IMR-90 (cell line): Measurements from ENCODE around the gene NRP1. TPM values are rescaled to one million over a fixed set of nuclear protein-coding genes. Genes with fewer than 3 reads are reported as not detected.

ENCODE experiments used
- ATAC-seq: fragments of 200-7000 bp; cut with Tn5 transposase; 2 replicates; pipeline ENCODE4 v1.9.1; 2020; ENCODE audit warnings: low read depth, mild to moderate bottlenecking, moderate library complexity
- BruUV-seq: library from RNA; stranded (reverse); fragments of 400-500 nt; replicated peaks from 2 replicates; lab custom pipeline; 2021; lab: Mats Ljungman, UMichigan
- CTCF ChIA-PET: fragments of 300-600 bp; formaldehyde crosslinking; extraction: SDS; loops from one replicate; lab custom pipeline; 2021; ENCODE audit warnings: antibody characterized with exemption; lab: Yijun Ruan, JAX
- POLR2A ChIA-PET: fragments of 300-600 bp; sonication (Branson Sonifier 250); formaldehyde crosslinking; loops from one replicate; lab custom pipeline; 2022; ENCODE audit warnings: antibody characterized with exemption; ENCODE audit not compliant: unreplicated experiment; lab: Charles Lee
- DNase-seq: peaks from one replicate; pipeline ENCODE4 v3.0.0; 2013
- H2AFZ ChIP-seq: replicated peaks from 2 replicates; pipeline ENCODE3; 2013; ENCODE audit warnings: low read length, mild to moderate bottlenecking; ENCODE audit not compliant: poor library complexity
- H2AK5ac ChIP-seq: 2 replicates; pipeline ENCODE4 v1.6.1; 2013; ENCODE audit warnings: low read depth, low read length, inconsistent platforms
- H2AK9ac ChIP-seq: replicated peaks from 2 replicates; pipeline ENCODE3; 2013; ENCODE audit warnings: mild to moderate bottlenecking, low read depth, low read length, moderate library complexity; ENCODE audit not compliant: poor library complexity
- H2BK120ac ChIP-seq: 2 replicates; pipeline ENCODE4 v1.6.1; 2013; ENCODE audit warnings: low read depth, low read length, inconsistent platforms
- H2BK15ac ChIP-seq: 3 replicates; pipeline ENCODE4 v1.6.1; 2013; ENCODE audit warnings: low read depth, low read length, inconsistent platforms
- H2BK20ac ChIP-seq: 2 replicates; pipeline ENCODE4 v1.6.1; 2013; ENCODE audit warnings: low read depth, mild to moderate bottlenecking, inconsistent platforms, low read length, moderate library complexity
- H2BK5ac ChIP-seq: 2 replicates; pipeline ENCODE4 v1.6.1; 2013; ENCODE audit warnings: mild to moderate bottlenecking, low read depth, low read length, inconsistent platforms; ENCODE audit not compliant: poor library complexity, severe bottlenecking
- H3K14ac ChIP-seq: replicated peaks from 2 replicates; pipeline ENCODE4 v1.6.1; 2013; ENCODE audit warnings: low read depth, low read length, inconsistent platforms
- H3K18ac ChIP-seq: 2 replicates; pipeline ENCODE4 v1.6.1; 2013; ENCODE audit warnings: low read depth, low read length, control low read depth
- H3K23ac ChIP-seq: 2 replicates; pipeline ENCODE4 v1.6.1; 2013; ENCODE audit warnings: low read depth, low read length, inconsistent platforms
- H3K27ac ChIP-seq: 2 replicates; pipeline ENCODE4 v1.5.1; 2013; ENCODE audit warnings: mild to moderate bottlenecking, control low read depth, low read length; ENCODE audit not compliant: insufficient read depth
- H3K27me3 ChIP-seq: 2 replicates; pipeline ENCODE4 v1.6.1; 2013; ENCODE audit warnings: low read length; ENCODE audit not compliant: control insufficient read depth, insufficient read depth
- H3K36me3 ChIP-seq: 2 replicates; pipeline ENCODE4 v1.6.1; 2013; ENCODE audit warnings: low read length, mixed read lengths; ENCODE audit not compliant: control insufficient read depth, insufficient read depth
- H3K4ac ChIP-seq: 2 replicates; pipeline ENCODE4 v1.6.1; 2013; ENCODE audit warnings: low read depth, low read length, inconsistent platforms
- H3K4me1 ChIP-seq: 2 replicates; pipeline ENCODE4 v1.6.1; 2013; ENCODE audit warnings: low read length, mixed read lengths; ENCODE audit not compliant: control insufficient read depth, insufficient read depth
- H3K4me2 ChIP-seq: 2 replicates; pipeline ENCODE4 v1.6.1; 2013; ENCODE audit warnings: low read depth, mild to moderate bottlenecking, control low read depth, low read length, moderate library complexity
- H3K4me3 ChIP-seq: 2 replicates; pipeline ENCODE4 v1.5.1; 2013; ENCODE audit warnings: low read depth, mild to moderate bottlenecking, control low read depth, low read length, moderate library complexity; ENCODE audit not compliant: insufficient read depth
- H3K56ac ChIP-seq: 2 replicates; pipeline ENCODE4 v1.6.1; 2013; ENCODE audit warnings: low read length, inconsistent platforms; ENCODE audit not compliant: insufficient read depth; ENCODE audit errors: extremely low read depth
- H3K79me1 ChIP-seq, 2 experiments: 2 replicates each; pipeline ENCODE4 v1.6.1; 2013; ENCODE audit warnings: low read length in 2 of 2, inconsistent platforms in 1 of 2, low read depth in 1 of 2
- H3K9ac ChIP-seq: 2 replicates; pipeline ENCODE4 v1.6.1; 2013; ENCODE audit warnings: low read depth, low read length, control low read depth
- H3K9me1 ChIP-seq: 2 replicates; pipeline ENCODE4 v1.6.1; 2013; ENCODE audit warnings: low read length, inconsistent platforms; ENCODE audit not compliant: insufficient read depth
- H3K9me3 ChIP-seq: 2 replicates; pipeline ENCODE4 v1.6.1; 2013; ENCODE audit warnings: low read length; ENCODE audit not compliant: control insufficient read depth, insufficient read depth
- H4K20me1 ChIP-seq: 2 replicates; pipeline ENCODE4 v1.6.1; 2013; ENCODE audit warnings: low read length, inconsistent platforms; ENCODE audit not compliant: insufficient read depth
- H4K5ac ChIP-seq: 2 replicates; pipeline ENCODE4 v1.6.1; 2013; ENCODE audit warnings: mild to moderate bottlenecking, low read depth, low read length, control low read depth
- H4K8ac ChIP-seq, 2 experiments: 2 replicates each; pipeline ENCODE4 v1.6.1; 2013; ENCODE audit warnings: low read depth in 2 of 2, low read length in 2 of 2, control low read depth in 1 of 2, inconsistent platforms in 1 of 2
- H4K91ac ChIP-seq: 2 replicates; pipeline ENCODE4 v1.6.1; 2013; ENCODE audit warnings: low read depth, low read length, inconsistent platforms; ENCODE audit not compliant: insufficient read depth
- BHLHE40 ChIP-seq: fragments of 150-350 bp; IDR thresholded peaks from 2 replicates; pipeline ENCODE4 v1.6.1; 2016; ENCODE audit warnings: mild to moderate bottlenecking, low read depth, low read length
- CEBPB ChIP-seq: IDR thresholded peaks from 2 replicates; pipeline ENCODE4 v1.6.1; 2012; ENCODE audit warnings: low read depth, low read length, improper control_type of control experiment
- CHD1 ChIP-seq: IDR thresholded peaks from 2 replicates; pipeline ENCODE4 v1.6.1; 2012; ENCODE audit warnings: low read depth, low read length, improper control_type of control experiment
- FOS ChIP-seq: fragments of 150-350 bp; IDR thresholded peaks from 2 replicates; pipeline ENCODE4 v1.6.1; 2016; ENCODE audit warnings: low read depth, low read length
- RFX5 ChIP-seq: IDR thresholded peaks from 2 replicates; pipeline ENCODE4 v1.8.0; 2012; ENCODE audit warnings: low read depth, mild to moderate bottlenecking, low read length, moderate library complexity
- WGBS, 2 experiments: methylation state at CpG; one replicate each; pipeline versions ENCODE4 v1.1.5 to v1.1.7; 2013; ENCODE audit warnings: missing lambda C conversion rate in 2 of 2; ENCODE audit not compliant: insufficient read length in 1 of 2; ENCODE audit errors: extremely low coverage in 2 of 2; 5-methylcytosine and 5-hydroxymethylcytosine counted together
- dilution Hi-C: fragments of 300-500 bp; cut with HindIII; formaldehyde crosslinking; loops from one replicate; pipeline ENCODE4 v1.14.3; 2018; ENCODE audit warnings: low sequenced_read_pairs; ENCODE audit not compliant: unreplicated experiment
- in situ Hi-C: fragments of 300-500 bp; cut with MboI; formaldehyde crosslinking; loops from 3 replicates; pipeline ENCODE4 v1.14.3; 2019; ENCODE audit warnings: low sequenced_read_pairs, inconsistent platforms, mixed read lengths
- intact Hi-C: fragments of 100-400 bp; cut with micrococcal nuclease; formaldehyde crosslinking; loops from 2 replicates; pipeline ENCODE4 v1.10.0; 2022
- polyA plus RNA-seq, 3 experiments: library from polyadenylated mRNA; depleted of rRNA; stranded (reverse); fragments of >200 nt; gene quantifications; 2 replicates each; pipeline ENCODE4 v1.2.3, GENCODE V29; 2012; ENCODE audit warnings: low replicate concordance in 1 of 3
- total RNA-seq: library from RNA; depleted of rRNA; stranded (reverse); fragments of >200 nt; gene quantifications from 2 replicates; pipeline ENCODE4 v1.2.3, GENCODE V29; 2012

Gene NRP1
- total and polyA plus RNA-seq, 2 of the 4 experiments (the other 2 are of a cell fraction) = 108 to 227 TPM

GRCh38 chr10:33298893-33299292 lies 35.6 kb downstream of the NRP1 start:
- Histone ChIP-seq H2BK120ac (no peak overlapping the region), H2AK9ac (no peak overlapping the region), H4K91ac (no peak overlapping the region), H3K4me1 (peaks cover 8% of the 10 kb centered on the region), H3K79me1 (peaks cover 54 to 79% of the 10 kb centered on the region in 2 experiments), H2BK5ac (no peak overlapping the region), H3K18ac (no peak overlapping the region), H2AK5ac (no peak overlapping the region), H3K9me1 (peaks cover 6% of the 10 kb centered on the region), H3K56ac (no peak overlapping the region), H3K4me3 (no peak overlapping the region), H2BK20ac (no peak overlapping the region), H3K27me3 (no peaks in the 10 kb centered on the region), H3K14ac (no peak overlapping the region), H3K9me3 (no peaks in the 10 kb centered on the region), H3K36me3 (peaks cover 5% of the 10 kb centered on the region; the same call in 1 of the 2 replicates), H3K27ac (no peak overlapping the region), H3K4ac (no peak overlapping the region), H4K8ac (no peak overlapping the region), H2AFZ (no peak overlapping the region), H3K23ac (no peak overlapping the region), H4K5ac (no peak overlapping the region), H2BK15ac (no peak overlapping the region), H3K4me2 (no peak overlapping the region), H4K20me1 (peaks cover 7% of the 10 kb centered on the region; the same call in 1 of the 2 replicates), H3K9ac (no peak overlapping the region)
- ChIA-PET POLR2A (no interaction called here), CTCF (no interaction called here)
- no CpG with 5 or more reads among the region's 2 CpGs for WGBS, 2 experiments
- intact Hi-C loops = no loop called here
- dilution Hi-C loops = no loop called here
- in situ Hi-C loops = no loop called here
- BruUV-seq = no TSS peak
- ATAC-seq (no peak), DNase-seq (no peak)
- no peak for TF ChIP-seq FOS
- TF ChIP-seq BHLHE40 = no peak
- TF ChIP-seq RFX5 = no peak
- no peak for TF ChIP-seq CHD1
- no peak for TF ChIP-seq CEBPB
